IMR-90 (cell line): ENCODE measurements around the gene CD80. TPM values are rescaled to one million over a fixed set of nuclear protein-coding genes. Genes with fewer than 3 reads are reported as not detected.

Experiments
- ATAC-seq: fragments of 200-7000 bp; cut with Tn5 transposase; 2 replicates; pipeline ENCODE4 v1.9.1; 2020; ENCODE audit warnings: low read depth, mild to moderate bottlenecking, moderate library complexity
- BruUV-seq: library from RNA; stranded (reverse); fragments of 400-500 nt; replicated peaks from 2 replicates; lab custom pipeline; 2021; lab: Mats Ljungman, UMichigan
- CTCF ChIA-PET: fragments of 300-600 bp; formaldehyde crosslinking; extraction: SDS; loops from one replicate; lab custom pipeline; 2021; ENCODE audit warnings: antibody characterized with exemption; lab: Yijun Ruan, JAX
- POLR2A ChIA-PET: fragments of 300-600 bp; sonication (Branson Sonifier 250); formaldehyde crosslinking; loops from one replicate; lab custom pipeline; 2022; ENCODE audit warnings: antibody characterized with exemption; ENCODE audit not compliant: unreplicated experiment; lab: Charles Lee
- DNase-seq: peaks from one replicate; pipeline ENCODE4 v3.0.0; 2013
- H2AFZ ChIP-seq: replicated peaks from 2 replicates; pipeline ENCODE3; 2013; ENCODE audit warnings: low read length, mild to moderate bottlenecking; ENCODE audit not compliant: poor library complexity
- H2AK5ac ChIP-seq: 2 replicates; pipeline ENCODE4 v1.6.1; 2013; ENCODE audit warnings: low read depth, low read length, inconsistent platforms
- H2AK9ac ChIP-seq: replicated peaks from 2 replicates; pipeline ENCODE3; 2013; ENCODE audit warnings: mild to moderate bottlenecking, low read depth, low read length, moderate library complexity; ENCODE audit not compliant: poor library complexity
- H2BK120ac ChIP-seq: 2 replicates; pipeline ENCODE4 v1.6.1; 2013; ENCODE audit warnings: low read depth, low read length, inconsistent platforms
- H2BK15ac ChIP-seq: 3 replicates; pipeline ENCODE4 v1.6.1; 2013; ENCODE audit warnings: low read depth, low read length, inconsistent platforms
- H2BK20ac ChIP-seq: 2 replicates; pipeline ENCODE4 v1.6.1; 2013; ENCODE audit warnings: low read depth, mild to moderate bottlenecking, inconsistent platforms, low read length, moderate library complexity
- H2BK5ac ChIP-seq: 2 replicates; pipeline ENCODE4 v1.6.1; 2013; ENCODE audit warnings: mild to moderate bottlenecking, low read depth, low read length, inconsistent platforms; ENCODE audit not compliant: poor library complexity, severe bottlenecking
- H3K14ac ChIP-seq: replicated peaks from 2 replicates; pipeline ENCODE4 v1.6.1; 2013; ENCODE audit warnings: low read depth, low read length, inconsistent platforms
- H3K18ac ChIP-seq: 2 replicates; pipeline ENCODE4 v1.6.1; 2013; ENCODE audit warnings: low read depth, low read length, control low read depth
- H3K23ac ChIP-seq: 2 replicates; pipeline ENCODE4 v1.6.1; 2013; ENCODE audit warnings: low read depth, low read length, inconsistent platforms
- H3K27ac ChIP-seq: 2 replicates; pipeline ENCODE4 v1.5.1; 2013; ENCODE audit warnings: mild to moderate bottlenecking, control low read depth, low read length; ENCODE audit not compliant: insufficient read depth
- H3K27me3 ChIP-seq: 2 replicates; pipeline ENCODE4 v1.6.1; 2013; ENCODE audit warnings: low read length; ENCODE audit not compliant: control insufficient read depth, insufficient read depth
- H3K36me3 ChIP-seq: 2 replicates; pipeline ENCODE4 v1.6.1; 2013; ENCODE audit warnings: low read length, mixed read lengths; ENCODE audit not compliant: control insufficient read depth, insufficient read depth
- H3K4ac ChIP-seq: 2 replicates; pipeline ENCODE4 v1.6.1; 2013; ENCODE audit warnings: low read depth, low read length, inconsistent platforms
- H3K4me1 ChIP-seq: 2 replicates; pipeline ENCODE4 v1.6.1; 2013; ENCODE audit warnings: low read length, mixed read lengths; ENCODE audit not compliant: control insufficient read depth, insufficient read depth
- H3K4me2 ChIP-seq: 2 replicates; pipeline ENCODE4 v1.6.1; 2013; ENCODE audit warnings: low read depth, mild to moderate bottlenecking, control low read depth, low read length, moderate library complexity
- H3K4me3 ChIP-seq: 2 replicates; pipeline ENCODE4 v1.5.1; 2013; ENCODE audit warnings: low read depth, mild to moderate bottlenecking, control low read depth, low read length, moderate library complexity; ENCODE audit not compliant: insufficient read depth
- H3K56ac ChIP-seq: 2 replicates; pipeline ENCODE4 v1.6.1; 2013; ENCODE audit warnings: low read length, inconsistent platforms; ENCODE audit not compliant: insufficient read depth; ENCODE audit errors: extremely low read depth
- H3K79me1 ChIP-seq, 2 experiments: 2 replicates each; pipeline ENCODE4 v1.6.1; 2013; ENCODE audit warnings: low read length in 2 of 2, inconsistent platforms in 1 of 2, low read depth in 1 of 2
- H3K9ac ChIP-seq: 2 replicates; pipeline ENCODE4 v1.6.1; 2013; ENCODE audit warnings: low read depth, low read length, control low read depth
- H3K9me1 ChIP-seq: 2 replicates; pipeline ENCODE4 v1.6.1; 2013; ENCODE audit warnings: low read length, inconsistent platforms; ENCODE audit not compliant: insufficient read depth
- H3K9me3 ChIP-seq: 2 replicates; pipeline ENCODE4 v1.6.1; 2013; ENCODE audit warnings: low read length; ENCODE audit not compliant: control insufficient read depth, insufficient read depth
- H4K20me1 ChIP-seq: 2 replicates; pipeline ENCODE4 v1.6.1; 2013; ENCODE audit warnings: low read length, inconsistent platforms; ENCODE audit not compliant: insufficient read depth
- H4K5ac ChIP-seq: 2 replicates; pipeline ENCODE4 v1.6.1; 2013; ENCODE audit warnings: mild to moderate bottlenecking, low read depth, low read length, control low read depth
- H4K8ac ChIP-seq, 2 experiments: 2 replicates each; pipeline ENCODE4 v1.6.1; 2013; ENCODE audit warnings: low read depth in 2 of 2, low read length in 2 of 2, control low read depth in 1 of 2, inconsistent platforms in 1 of 2
- H4K91ac ChIP-seq: 2 replicates; pipeline ENCODE4 v1.6.1; 2013; ENCODE audit warnings: low read depth, low read length, inconsistent platforms; ENCODE audit not compliant: insufficient read depth
- BHLHE40 ChIP-seq: fragments of 150-350 bp; IDR thresholded peaks from 2 replicates; pipeline ENCODE4 v1.6.1; 2016; ENCODE audit warnings: mild to moderate bottlenecking, low read depth, low read length
- CEBPB ChIP-seq: IDR thresholded peaks from 2 replicates; pipeline ENCODE4 v1.6.1; 2012; ENCODE audit warnings: low read depth, low read length, improper control_type of control experiment
- CHD1 ChIP-seq: IDR thresholded peaks from 2 replicates; pipeline ENCODE4 v1.6.1; 2012; ENCODE audit warnings: low read depth, low read length, improper control_type of control experiment
- FOS ChIP-seq: fragments of 150-350 bp; IDR thresholded peaks from 2 replicates; pipeline ENCODE4 v1.6.1; 2016; ENCODE audit warnings: low read depth, low read length
- MAFK ChIP-seq: IDR thresholded peaks from 2 replicates; pipeline ENCODE4 v1.6.1; 2012; ENCODE audit warnings: low read depth, low read length, improper control_type of control experiment
- MAZ ChIP-seq: IDR thresholded peaks from 2 replicates; pipeline ENCODE4 v1.6.1; 2012; ENCODE audit warnings: low read depth, mild to moderate bottlenecking, low read length, improper control_type of control experiment, moderate library complexity, borderline replicate concordance
- MXI1 ChIP-seq: IDR thresholded peaks from 2 replicates; pipeline ENCODE4 v1.6.1; 2012; ENCODE audit warnings: low read depth, mild to moderate bottlenecking, low read length, moderate library complexity, borderline replicate concordance
- NFE2L2 ChIP-seq: fragments of 150-350 bp; IDR thresholded peaks from 2 replicates; pipeline ENCODE4 v1.6.1; 2016; ENCODE audit warnings: low read depth, mild to moderate bottlenecking, low read length
- POLR2A ChIP-seq: IDR thresholded peaks from 2 replicates; pipeline ENCODE4 v1.6.1; 2012; ENCODE audit warnings: mild to moderate bottlenecking, low read depth, low read length
- RAD21 ChIP-seq: IDR thresholded peaks from 2 replicates; pipeline ENCODE4 v1.6.1; 2012; ENCODE audit warnings: low read length, improper control_type of control experiment
- RCOR1 ChIP-seq: IDR thresholded peaks from 2 replicates; pipeline ENCODE4 v1.6.1; 2012; ENCODE audit warnings: mild to moderate bottlenecking, low read length, improper control_type of control experiment; ENCODE audit not compliant: insufficient replicate concordance
- RFX5 ChIP-seq: IDR thresholded peaks from 2 replicates; pipeline ENCODE4 v1.8.0; 2012; ENCODE audit warnings: low read depth, mild to moderate bottlenecking, low read length, moderate library complexity
- SMC3 ChIP-seq: fragments of 150-350 bp; IDR thresholded peaks from 2 replicates; pipeline ENCODE4 v1.6.1; 2016; ENCODE audit warnings: low read depth, mild to moderate bottlenecking, antibody characterized with exemption, low read length, moderate library complexity
- WGBS, 2 experiments: methylation state at CpG; one replicate each; pipeline versions ENCODE4 v1.1.5 to v1.1.7; 2013; ENCODE audit warnings: missing lambda C conversion rate in 2 of 2; ENCODE audit not compliant: insufficient read length in 1 of 2; ENCODE audit errors: extremely low coverage in 2 of 2; 5-methylcytosine and 5-hydroxymethylcytosine counted together
- dilution Hi-C: fragments of 300-500 bp; cut with HindIII; formaldehyde crosslinking; loops from one replicate; pipeline ENCODE4 v1.14.3; 2018; ENCODE audit warnings: low sequenced_read_pairs; ENCODE audit not compliant: unreplicated experiment
- in situ Hi-C: fragments of 300-500 bp; cut with MboI; formaldehyde crosslinking; loops from 3 replicates; pipeline ENCODE4 v1.14.3; 2019; ENCODE audit warnings: low sequenced_read_pairs, inconsistent platforms, mixed read lengths
- intact Hi-C: fragments of 100-400 bp; cut with micrococcal nuclease; formaldehyde crosslinking; loops from 2 replicates; pipeline ENCODE4 v1.10.0; 2022
- polyA plus RNA-seq, 3 experiments: library from polyadenylated mRNA; depleted of rRNA; stranded (reverse); fragments of >200 nt; gene quantifications; 2 replicates each; pipeline ENCODE4 v1.2.3, GENCODE V29; 2012; ENCODE audit warnings: low replicate concordance in 1 of 3
- total RNA-seq: library from RNA; depleted of rRNA; stranded (reverse); fragments of >200 nt; gene quantifications from 2 replicates; pipeline ENCODE4 v1.2.3, GENCODE V29; 2012
- TF ChIP-seq, protein P1 (sequence below): conservative IDR thresholded peaks from 2 replicates; pipeline ENCODE4 v1.5.1; 2012; ENCODE audit warnings: mild to moderate bottlenecking, low read depth, low read length, improper control_type of control experiment
- TF ChIP-seq, protein P2 (sequence below): fragments of 150-350 bp; IDR thresholded peaks from 2 replicates; pipeline ENCODE4 v1.6.1; 2017; ENCODE audit warnings: mild to moderate bottlenecking, antibody characterized with exemption, low read length, low read depth
- TF ChIP-seq, protein P3 (sequence below): fragments of 150-350 bp; IDR thresholded peaks from 2 replicates; pipeline ENCODE4 v1.6.1; 2016; ENCODE audit warnings: low read depth, mild to moderate bottlenecking, low read length, moderate library complexity, borderline replicate concordance

CD80 gene
- total and polyA plus RNA-seq, 2 of the 4 experiments (the other 2 are of a cell fraction), result not detected

DNA sequence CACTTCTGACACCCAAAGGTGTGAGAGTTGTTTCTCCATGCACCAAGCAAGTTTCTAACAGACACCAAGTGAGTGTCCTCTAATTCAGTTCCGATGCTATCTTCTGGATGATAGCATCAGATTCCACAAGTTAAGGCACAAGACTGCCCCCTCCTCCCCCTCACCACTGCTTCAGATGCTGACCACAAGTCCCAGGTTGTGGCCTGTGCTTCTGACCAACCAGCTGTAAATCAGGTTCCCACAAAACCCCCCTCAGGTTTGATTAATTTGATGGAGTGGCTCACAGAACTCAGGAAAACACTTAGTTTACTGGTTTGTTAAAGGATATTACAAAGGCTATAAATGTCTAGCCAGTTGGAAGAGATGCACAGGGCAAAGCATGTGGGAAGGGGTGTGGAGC lies 31.3 kb upstream of the CD80 start:
- H2BK15ac ChIP-seq, result no peak overlapping the region
- H3K9ac ChIP-seq, result no peak overlapping the region
- no peaks in the 10 kb centered on the region for H4K20me1 ChIP-seq
- H3K36me3 ChIP-seq, result no peaks in the 10 kb centered on the region
- no peak overlapping the region for H2AFZ ChIP-seq
- TF ChIP-seq RAD21 (no peak), FOS (no peak), CEBPB (no peak), SMC3 (no peak), NFE2L2 (no peak), RFX5 (no peak), MXI1 (no peak), POLR2A (no peak), CHD1 (no peak), BHLHE40 (no peak), MAZ (no peak), RCOR1 (no peak), MAFK (no peak)
- TF ChIP-seq, protein P1, sequence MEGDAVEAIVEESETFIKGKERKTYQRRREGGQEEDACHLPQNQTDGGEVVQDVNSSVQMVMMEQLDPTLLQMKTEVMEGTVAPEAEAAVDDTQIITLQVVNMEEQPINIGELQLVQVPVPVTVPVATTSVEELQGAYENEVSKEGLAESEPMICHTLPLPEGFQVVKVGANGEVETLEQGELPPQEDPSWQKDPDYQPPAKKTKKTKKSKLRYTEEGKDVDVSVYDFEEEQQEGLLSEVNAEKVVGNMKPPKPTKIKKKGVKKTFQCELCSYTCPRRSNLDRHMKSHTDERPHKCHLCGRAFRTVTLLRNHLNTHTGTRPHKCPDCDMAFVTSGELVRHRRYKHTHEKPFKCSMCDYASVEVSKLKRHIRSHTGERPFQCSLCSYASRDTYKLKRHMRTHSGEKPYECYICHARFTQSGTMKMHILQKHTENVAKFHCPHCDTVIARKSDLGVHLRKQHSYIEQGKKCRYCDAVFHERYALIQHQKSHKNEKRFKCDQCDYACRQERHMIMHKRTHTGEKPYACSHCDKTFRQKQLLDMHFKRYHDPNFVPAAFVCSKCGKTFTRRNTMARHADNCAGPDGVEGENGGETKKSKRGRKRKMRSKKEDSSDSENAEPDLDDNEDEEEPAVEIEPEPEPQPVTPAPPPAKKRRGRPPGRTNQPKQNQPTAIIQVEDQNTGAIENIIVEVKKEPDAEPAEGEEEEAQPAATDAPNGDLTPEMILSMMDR, result no peak
- TF ChIP-seq, protein P2, sequence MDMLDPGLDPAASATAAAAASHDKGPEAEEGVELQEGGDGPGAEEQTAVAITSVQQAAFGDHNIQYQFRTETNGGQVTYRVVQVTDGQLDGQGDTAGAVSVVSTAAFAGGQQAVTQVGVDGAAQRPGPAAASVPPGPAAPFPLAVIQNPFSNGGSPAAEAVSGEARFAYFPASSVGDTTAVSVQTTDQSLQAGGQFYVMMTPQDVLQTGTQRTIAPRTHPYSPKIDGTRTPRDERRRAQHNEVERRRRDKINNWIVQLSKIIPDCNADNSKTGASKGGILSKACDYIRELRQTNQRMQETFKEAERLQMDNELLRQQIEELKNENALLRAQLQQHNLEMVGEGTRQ, result no peak
- TF ChIP-seq, protein P3, sequence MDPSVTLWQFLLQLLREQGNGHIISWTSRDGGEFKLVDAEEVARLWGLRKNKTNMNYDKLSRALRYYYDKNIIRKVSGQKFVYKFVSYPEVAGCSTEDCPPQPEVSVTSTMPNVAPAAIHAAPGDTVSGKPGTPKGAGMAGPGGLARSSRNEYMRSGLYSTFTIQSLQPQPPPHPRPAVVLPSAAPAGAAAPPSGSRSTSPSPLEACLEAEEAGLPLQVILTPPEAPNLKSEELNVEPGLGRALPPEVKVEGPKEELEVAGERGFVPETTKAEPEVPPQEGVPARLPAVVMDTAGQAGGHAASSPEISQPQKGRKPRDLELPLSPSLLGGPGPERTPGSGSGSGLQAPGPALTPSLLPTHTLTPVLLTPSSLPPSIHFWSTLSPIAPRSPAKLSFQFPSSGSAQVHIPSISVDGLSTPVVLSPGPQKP, result no peak
- H3K4me2 ChIP-seq, result no peak overlapping the region
- H3K4me3 ChIP-seq, result no peak overlapping the region
- POLR2A ChIA-PET, result no interaction called here
- H3K27ac ChIP-seq, result no peak overlapping the region
- peaks cover 28% of the 10 kb centered on the region for H3K27me3 ChIP-seq
- H3K23ac ChIP-seq, result no peak overlapping the region
- H4K8ac ChIP-seq, result no peak overlapping the region
- H2BK5ac ChIP-seq, result no peak overlapping the region
- H3K56ac ChIP-seq, result no peak overlapping the region
- H3K14ac ChIP-seq, result no peak overlapping the region
- no peak overlapping the region for H4K91ac ChIP-seq
- no peaks in the 10 kb centered on the region for H3K79me1 ChIP-seq
- ATAC-seq (no peak), DNase-seq (no peak)
- H2AK5ac ChIP-seq, result no peak overlapping the region
- no peak overlapping the region for H2BK120ac ChIP-seq
- H3K18ac ChIP-seq, result no peak overlapping the region
- no peak overlapping the region for H3K4ac ChIP-seq
- H2AK9ac ChIP-seq, result no peak overlapping the region
- no peaks in the 10 kb centered on the region for H3K4me1 ChIP-seq
- no CpG with 5 or more reads among the region's 1 CpG for WGBS, 2 experiments
- no peaks in the 10 kb centered on the region for H3K9me1 ChIP-seq
- CTCF ChIA-PET, result no interaction called here
- BruUV-seq, result no TSS peak
- dilution Hi-C loops, result no loop called here
- no peak overlapping the region for H2BK20ac ChIP-seq
- intact Hi-C loops, result no loop called here
- H4K5ac ChIP-seq, result no peak overlapping the region
- in situ Hi-C loops, result loop anchor here (25.0 kb wide), 1 partner anchor 703 kb away; no protein-coding TSS in a partner anchor
- no peaks in the 10 kb centered on the region for H3K9me3 ChIP-seq
